ENCODE measurements around the gene STK11IP. TPM values are rescaled to one million over a fixed set of nuclear protein-coding genes. Genes with fewer than 3 reads are reported as not detected.

The STK11IP gene
- total RNA-seq, 1 donor, result 22.1 TPM

DNA sequence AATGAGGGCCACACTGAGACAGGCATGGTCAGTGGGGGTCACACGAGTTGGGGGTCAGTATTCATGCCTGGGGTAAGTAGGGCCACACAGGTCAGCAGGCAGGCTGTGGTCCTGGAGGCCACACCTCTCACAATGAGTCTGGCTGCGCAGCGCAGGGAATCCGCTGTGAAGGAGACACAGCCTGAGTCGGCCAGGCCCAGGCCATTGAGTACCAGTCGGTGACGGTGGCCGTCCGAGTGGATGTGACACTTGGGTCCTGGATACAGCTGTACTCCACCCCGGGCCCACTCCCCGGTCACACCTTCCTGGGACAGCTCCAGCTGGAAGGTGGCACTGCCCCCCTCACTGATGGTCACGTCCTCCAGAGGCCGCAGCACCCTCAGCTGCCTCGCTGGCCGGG is 43.3 kb upstream of the STK11IP start:
- H3K27ac ChIP-seq (ENCODE audit: low read depth, low read length), result no peak overlapping the region
- H3K4me1 ChIP-seq (ENCODE audit: insufficient read depth, low read length), result peaks cover 13% of the 10 kb centered on the region
- H4K20me1 ChIP-seq (ENCODE audit: insufficient read depth, low read length), result peaks cover 2% of the 10 kb centered on the region
- no peaks in the 10 kb centered on the region for H3K9me3 ChIP-seq (ENCODE audit: low read depth, low read length)
- H2AFZ ChIP-seq (ENCODE audit: low read length), result no peak overlapping the region
- peaks cover 2% of the 10 kb centered on the region for H3K27me3 ChIP-seq (ENCODE audit: insufficient read depth, low read length)
- no peak for TF ChIP-seq CTCF (IDR thresholded peaks at IDR 0.05; ENCODE audit: extremely low read depth, low read depth, low read length)
- no peak for DNase-seq (ENCODE audit: insufficient read length, low spot score, missing footprints)
- H3K79me2 ChIP-seq (ENCODE audit: insufficient read depth, low read length), result no peaks in the 10 kb centered on the region
- H3K4me3 ChIP-seq (ENCODE audit: insufficient read depth, low read length), result no peak overlapping the region
- H3K36me3 ChIP-seq (ENCODE audit: insufficient read depth, low read length), result no peaks in the 10 kb centered on the region
- no peak overlapping the region for H3K4me2 ChIP-seq (ENCODE audit: insufficient read depth, low read length)

DNA sequence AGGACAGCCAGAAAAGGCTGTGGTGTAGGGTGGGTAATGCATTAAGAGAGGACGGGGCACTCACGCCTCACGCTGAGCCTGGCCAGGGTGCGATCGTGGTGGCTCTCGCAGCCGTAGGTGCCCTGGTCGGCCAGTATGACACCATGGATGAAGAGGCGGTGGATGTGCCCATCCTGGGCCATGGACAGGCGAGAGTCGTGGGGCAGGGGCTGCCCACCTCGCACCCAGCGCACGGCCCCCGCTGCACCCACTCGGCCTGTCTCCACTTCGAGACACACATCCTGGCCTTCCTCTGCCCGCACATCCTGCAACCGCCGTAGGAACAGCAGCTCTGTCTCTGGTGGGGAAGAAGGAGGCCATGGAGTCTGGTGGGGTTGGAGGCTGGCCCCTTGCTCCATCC is 41.7 kb upstream of the STK11IP start:
- Histone ChIP-seq H2AFZ (ENCODE audit: low read length) (no peak overlapping the region), H3K4me2 (ENCODE audit: insufficient read depth, low read length) (no peak overlapping the region), H3K27me3 (ENCODE audit: insufficient read depth, low read length) (peaks cover 2% of the 10 kb centered on the region), H3K4me1 (ENCODE audit: insufficient read depth, low read length) (peaks cover 13% of the 10 kb centered on the region), H3K4me3 (ENCODE audit: insufficient read depth, low read length) (no peak overlapping the region), H3K9me3 (ENCODE audit: low read depth, low read length) (no peaks in the 10 kb centered on the region), H3K36me3 (ENCODE audit: insufficient read depth, low read length) (no peaks in the 10 kb centered on the region), H4K20me1 (ENCODE audit: insufficient read depth, low read length) (peaks cover 2% of the 10 kb centered on the region), H3K79me2 (ENCODE audit: insufficient read depth, low read length) (no peaks in the 10 kb centered on the region), H3K27ac (ENCODE audit: low read depth, low read length) (no peak overlapping the region)
- TF ChIP-seq CTCF (IDR thresholded peaks at IDR 0.05; ENCODE audit: extremely low read depth, low read depth, low read length), result no peak
- no peak for DNase-seq (ENCODE audit: insufficient read length, low spot score, missing footprints)

- peaks cover 2% of the 10 kb centered on the region for H3K27me3 ChIP-seq (ENCODE audit: insufficient read depth, low read length)
- no peak overlapping the region for H2AFZ ChIP-seq (ENCODE audit: low read length)
- H3K4me2 ChIP-seq (ENCODE audit: insufficient read depth, low read length), result no peak overlapping the region
- H3K4me3 ChIP-seq (ENCODE audit: insufficient read depth, low read length), result no peak overlapping the region
- no peak overlapping the region for H3K27ac ChIP-seq (ENCODE audit: low read depth, low read length)
- TF ChIP-seq CTCF (IDR thresholded peaks at IDR 0.05; ENCODE audit: extremely low read depth, low read depth, low read length), result no peak
- H3K79me2 ChIP-seq (ENCODE audit: insufficient read depth, low read length), result no peaks in the 10 kb centered on the region
- no peaks in the 10 kb centered on the region for H3K36me3 ChIP-seq (ENCODE audit: insufficient read depth, low read length)
- H3K9me3 ChIP-seq (ENCODE audit: low read depth, low read length), result no peaks in the 10 kb centered on the region
- peaks cover 13% of the 10 kb centered on the region for H3K4me1 ChIP-seq (ENCODE audit: insufficient read depth, low read length)
- H4K20me1 ChIP-seq (ENCODE audit: insufficient read depth, low read length), result peaks cover 2% of the 10 kb centered on the region
- DNase-seq (ENCODE audit: insufficient read length, low spot score, missing footprints), result no peak
These were observed 41.2 kb upstream of the STK11IP start for GRCh38 chr2:219556413-219556812.

- no peaks in the 10 kb centered on the region for H3K36me3 ChIP-seq (ENCODE audit: insufficient read depth, low read length)
- peaks cover 5% of the 10 kb centered on the region for H3K4me1 ChIP-seq (ENCODE audit: insufficient read depth, low read length)
- H4K20me1 ChIP-seq (ENCODE audit: insufficient read depth, low read length), result peaks cover 2% of the 10 kb centered on the region
- H3K27ac ChIP-seq (ENCODE audit: low read depth, low read length), result no peak overlapping the region
- H2AFZ ChIP-seq (ENCODE audit: low read length), result no peak overlapping the region
- no peak overlapping the region for H3K4me2 ChIP-seq (ENCODE audit: insufficient read depth, low read length)
- no peak for TF ChIP-seq CTCF (IDR thresholded peaks at IDR 0.05; ENCODE audit: extremely low read depth, low read depth, low read length)
- H3K9me3 ChIP-seq (ENCODE audit: low read depth, low read length), result no peaks in the 10 kb centered on the region
- no peaks in the 10 kb centered on the region for H3K79me2 ChIP-seq (ENCODE audit: insufficient read depth, low read length)
- peaks cover 2% of the 10 kb centered on the region for H3K27me3 ChIP-seq (ENCODE audit: insufficient read depth, low read length)
- DNase-seq (ENCODE audit: insufficient read length, low spot score, missing footprints), result peak; percentile 68
- H3K4me3 ChIP-seq (ENCODE audit: insufficient read depth, low read length), result no peak overlapping the region
These were observed 40.3 kb upstream of the STK11IP start for GRCh38 chr2:219557320-219557719.
